ENCODE data around the gene BUB3. TPM values are rescaled to one million over a fixed set of nuclear protein-coding genes. Genes with fewer than 3 reads are reported as not detected.
"Not testable (repeated sequence)": the region's sequence is repeated elsewhere in the genome, so short reads cannot be mapped to it uniquely, and the experiment has no call there.

The BUB3 gene
- total RNA-seq, 1 experiment from 2014 or later: 234 TPM

DNA sequence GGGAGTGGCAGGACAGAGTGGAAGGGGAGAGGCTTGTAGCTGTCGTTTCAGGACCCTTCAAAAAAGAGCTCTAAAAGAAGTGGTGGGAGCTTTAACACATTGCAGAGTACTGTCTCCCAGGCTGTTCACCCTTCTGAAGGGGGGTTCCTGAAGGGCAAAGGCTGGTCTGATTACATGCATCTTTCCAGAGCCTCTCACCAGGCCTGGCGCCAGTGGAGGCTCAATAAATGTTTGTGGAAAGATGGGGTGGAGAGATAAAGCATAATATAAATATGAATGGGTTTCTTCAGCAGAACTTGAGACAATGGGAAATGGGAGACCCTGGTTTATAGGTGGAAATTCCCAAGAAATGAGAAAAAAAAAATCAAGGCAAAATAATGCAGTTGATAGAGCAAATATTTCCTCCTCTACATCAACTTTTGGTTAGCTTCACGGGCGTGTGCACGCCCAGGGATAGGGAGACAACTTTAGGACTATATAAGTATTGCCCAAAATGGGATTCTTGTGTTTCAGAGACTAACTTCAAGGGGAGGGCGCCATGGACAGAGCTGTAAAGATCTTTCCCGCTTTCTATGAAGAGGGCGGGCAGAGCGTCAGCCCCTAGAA is 613 bp upstream of the BUB3 start:
- no peak for DNase-seq (ENCODE audit: low read depth)

DNA sequence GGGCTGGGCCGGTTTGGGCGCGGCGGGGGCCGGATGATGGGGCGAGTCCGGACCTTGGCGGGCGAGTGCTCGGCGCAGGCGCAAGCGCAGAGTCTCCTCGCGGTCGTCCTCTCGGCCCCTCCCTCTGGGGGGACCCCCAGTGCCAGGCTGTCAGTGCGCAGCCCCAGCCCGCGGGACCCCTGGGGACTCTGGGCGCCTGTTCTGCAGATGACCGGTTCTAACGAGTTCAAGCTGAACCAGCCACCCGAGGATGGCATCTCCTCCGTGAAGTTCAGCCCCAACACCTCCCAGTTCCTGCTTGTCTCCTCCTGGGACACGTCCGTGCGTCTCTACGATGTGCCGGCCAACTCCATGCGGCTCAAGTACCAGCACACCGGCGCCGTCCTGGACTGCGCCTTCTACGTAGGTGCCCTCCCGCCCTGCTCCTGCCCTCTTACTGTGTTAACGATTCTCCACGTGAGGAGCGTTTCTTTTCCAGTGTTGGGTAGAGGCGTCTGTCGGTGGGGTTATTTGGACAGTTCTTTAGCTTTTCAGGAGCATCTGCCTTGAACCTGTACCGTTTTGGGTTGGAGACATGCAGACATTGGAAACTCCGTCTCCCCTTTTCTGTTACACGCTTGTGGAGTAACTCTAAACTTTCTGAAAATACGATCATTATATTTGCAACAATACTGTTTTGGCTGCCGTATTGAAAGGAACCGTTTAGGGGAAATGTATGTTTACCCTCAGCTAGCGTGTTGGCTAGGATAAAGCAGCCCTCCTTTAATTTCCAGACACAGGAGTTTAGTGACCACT is 706 bp downstream of the BUB3 start:
- DNase-seq (ENCODE audit: low read depth): peak; percentile 45

DNA sequence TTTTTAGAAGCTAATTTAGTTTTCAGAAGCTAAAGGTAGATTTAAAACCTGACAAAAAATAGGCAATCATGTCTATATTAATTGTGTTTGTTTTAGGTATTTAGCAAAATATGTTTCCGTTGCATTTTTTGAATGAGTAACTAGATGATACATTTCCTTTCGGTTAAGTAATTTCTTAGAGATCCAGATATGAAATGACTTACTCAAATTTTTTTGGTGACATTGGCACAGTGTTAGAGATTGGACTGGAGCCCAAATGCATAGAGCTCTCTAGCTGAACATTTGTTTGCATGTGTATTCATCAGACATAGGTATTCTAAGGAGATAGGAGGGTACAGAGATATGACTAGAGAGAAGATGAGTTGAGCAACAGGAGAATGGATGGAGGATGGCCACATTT is 1.9 kb downstream of the BUB3 start:
- no peak for DNase-seq (ENCODE audit: low read depth)

DNA sequence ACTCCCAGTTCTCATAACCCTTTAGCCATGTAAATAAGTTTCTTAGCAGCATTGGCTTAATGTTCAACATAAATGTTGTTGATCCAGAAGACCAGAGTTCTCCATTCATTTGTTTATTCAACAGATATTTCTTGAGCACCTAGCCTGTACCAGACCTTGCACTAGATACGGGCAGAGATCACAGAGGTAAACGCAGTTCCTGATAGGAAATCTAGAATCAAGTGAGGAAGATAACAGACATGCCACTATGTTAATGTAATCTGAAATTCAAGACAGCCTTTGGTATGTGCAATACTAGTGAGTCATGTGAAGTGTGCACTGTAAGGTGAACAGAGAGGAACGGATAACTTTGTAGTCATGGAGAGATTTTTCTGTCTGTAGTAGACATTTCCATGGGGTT is 3.0 kb downstream of the BUB3 start:
- peak; percentile 34 for DNase-seq (ENCODE audit: low read depth)

DNA sequence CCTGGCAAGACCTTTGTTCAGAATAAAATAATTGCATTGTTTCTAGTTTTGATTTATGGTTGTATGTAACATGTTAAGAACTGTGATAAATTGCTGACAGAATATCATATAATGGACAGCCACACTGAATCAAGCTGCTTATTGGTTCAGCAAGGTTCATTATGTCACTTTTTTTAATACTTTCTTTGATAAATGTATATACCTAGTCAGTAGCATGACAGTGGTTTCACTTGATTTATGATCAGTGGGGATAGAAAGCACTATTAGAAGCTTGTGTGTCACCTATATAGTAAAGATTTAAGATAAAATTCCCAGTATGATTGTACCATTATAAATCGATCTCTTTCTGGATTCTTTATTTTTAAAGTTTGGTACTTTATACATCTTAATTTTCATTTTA is 4.5 kb downstream of the BUB3 start:
- DNase-seq (ENCODE audit: low read depth): no peak

DNA sequence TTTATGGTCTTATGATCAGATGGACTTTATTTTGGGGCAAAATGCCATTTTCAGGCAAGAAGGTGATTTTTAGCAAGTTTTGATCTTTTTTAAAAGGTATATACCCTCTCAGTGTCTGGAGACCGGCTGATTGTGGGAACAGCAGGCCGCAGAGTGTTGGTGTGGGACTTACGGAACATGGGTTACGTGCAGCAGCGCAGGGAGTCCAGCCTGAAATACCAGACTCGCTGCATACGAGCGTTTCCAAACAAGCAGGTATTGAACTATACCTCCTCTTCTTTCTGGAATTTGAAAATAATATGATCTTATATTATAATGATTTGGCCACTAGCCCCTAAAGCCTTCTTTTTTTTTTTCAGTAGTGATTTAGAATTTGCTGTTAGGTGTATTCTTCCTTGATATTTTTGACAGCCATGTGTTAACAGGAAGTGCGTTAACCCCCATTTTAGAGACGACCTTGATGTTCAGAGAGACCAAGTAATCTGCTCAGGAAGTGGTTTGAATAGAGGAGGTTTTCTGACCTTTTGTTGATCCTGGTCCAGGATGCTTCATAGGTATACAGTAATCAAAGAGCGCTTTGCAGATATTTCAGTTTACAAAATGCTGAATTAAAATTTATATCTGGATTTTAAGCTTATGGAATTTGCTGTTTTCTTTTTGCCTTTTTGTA is 6.2 kb downstream of the BUB3 start:
- DNase-seq (ENCODE audit: low read depth): no peak

DNA sequence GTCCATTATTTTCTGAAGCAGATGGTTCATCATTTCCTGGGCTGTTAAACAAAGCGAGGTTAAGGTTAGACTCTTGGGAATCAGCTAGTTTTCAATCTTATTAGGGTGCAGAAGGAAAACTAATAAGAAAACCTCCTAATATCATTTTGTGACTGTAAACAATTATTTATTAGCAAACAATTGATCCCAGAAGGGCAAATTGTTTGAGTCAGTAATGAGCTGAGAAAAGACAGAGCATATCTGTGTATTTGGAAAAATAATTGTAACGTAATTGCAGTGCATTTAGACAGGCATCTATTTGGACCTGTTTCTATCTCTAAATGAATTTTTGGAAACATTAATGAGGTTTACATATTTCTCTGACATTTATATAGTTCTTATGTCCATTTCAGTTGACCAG is 10.1 kb downstream of the BUB3 start:
- no peak for DNase-seq (ENCODE audit: low read depth)

DNA sequence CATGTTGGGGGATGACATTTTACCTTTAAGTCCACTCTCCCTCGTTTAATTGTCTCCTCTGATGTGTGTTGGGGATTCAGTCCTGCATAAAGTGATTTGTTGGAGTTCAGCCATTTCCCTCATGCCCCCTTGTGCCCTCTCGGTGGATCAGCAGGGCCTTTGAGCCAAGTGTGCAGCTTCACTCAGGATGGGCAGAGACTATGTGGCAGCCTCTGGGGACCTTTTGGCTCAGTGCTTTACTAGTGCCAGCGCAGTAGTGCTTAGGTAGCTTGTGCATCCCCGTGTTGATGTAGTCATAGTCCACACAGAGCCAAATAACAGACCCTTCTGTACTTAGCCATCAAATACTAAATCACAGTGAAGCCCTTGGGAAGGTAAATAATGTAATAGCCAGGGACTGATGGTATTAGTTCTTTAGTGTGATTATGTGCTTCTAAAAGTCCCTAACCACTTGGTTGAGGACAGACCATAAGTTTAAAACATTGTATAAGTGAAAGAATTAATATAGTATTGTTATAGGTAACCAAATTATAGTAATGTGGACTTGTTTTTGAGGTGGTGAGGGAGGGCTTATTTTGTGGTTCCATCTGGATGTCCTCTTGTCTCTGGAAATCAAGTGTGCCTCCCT is 11.4 kb downstream of the BUB3 start:
- DNase-seq (ENCODE audit: low read depth): no peak

DNA sequence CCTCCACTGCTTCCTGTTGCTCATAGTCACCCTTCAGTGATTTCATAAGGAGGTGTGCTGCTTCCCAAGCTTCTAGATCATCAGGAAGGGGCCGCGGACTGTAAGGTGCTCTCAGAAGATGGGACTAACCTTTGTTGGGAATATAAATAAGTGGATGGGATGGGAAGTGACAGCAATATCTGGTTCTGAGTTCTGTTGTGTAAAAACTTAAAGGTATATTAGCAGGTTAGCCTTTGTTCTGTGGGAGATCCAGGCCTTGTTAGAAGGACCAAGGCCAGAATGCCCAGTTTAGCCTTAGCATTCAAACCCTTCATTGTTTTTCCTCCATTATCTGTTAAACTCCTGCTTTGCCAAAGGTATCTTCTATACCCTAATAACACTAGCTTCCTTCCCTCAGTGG is 12.4 kb downstream of the BUB3 start:
- no peak for DNase-seq (ENCODE audit: low read depth)

DNA sequence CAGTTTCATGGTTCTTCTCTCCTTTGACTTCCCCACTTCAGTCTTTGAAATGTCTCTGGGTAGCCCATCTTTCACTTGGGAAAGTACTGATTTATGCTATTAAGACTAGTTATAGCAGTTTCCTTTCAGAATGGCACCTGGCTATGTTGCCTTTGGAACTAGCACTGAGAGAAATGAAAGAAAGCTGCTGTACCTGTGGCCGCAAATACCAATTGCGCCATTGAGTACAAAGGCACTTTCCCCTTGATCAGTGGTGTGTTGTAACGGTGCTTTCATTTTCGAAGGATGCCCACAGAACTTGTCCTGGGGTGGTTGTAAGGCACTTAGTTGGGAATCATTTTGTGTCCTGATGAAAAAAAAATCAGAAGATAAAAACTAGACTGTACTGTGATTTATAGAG is 16.8 kb downstream of the BUB3 start:
- DNase-seq (ENCODE audit: low read depth): no peak

DNA sequence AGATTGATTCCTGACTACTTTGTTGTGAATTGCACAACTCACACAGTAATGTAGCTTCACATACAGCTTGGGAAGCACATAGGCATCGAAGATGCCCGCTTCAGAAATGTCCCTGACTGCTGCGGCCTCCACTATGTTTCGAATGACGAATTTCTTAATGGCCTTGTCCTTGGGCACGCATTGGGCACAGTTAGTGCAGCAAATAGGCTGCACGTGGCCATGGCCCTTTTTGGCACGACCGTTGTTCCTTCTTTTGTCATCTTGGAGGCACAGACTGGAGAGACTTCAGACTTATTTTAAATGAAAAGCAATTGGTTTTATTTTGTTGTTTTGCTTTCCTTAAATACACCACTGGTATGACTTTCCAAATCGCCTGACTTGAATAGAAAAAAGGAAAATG is 17.4 kb downstream of the BUB3 start:
- not testable (repeated sequence) for DNase-seq (ENCODE audit: low read depth)

DNA sequence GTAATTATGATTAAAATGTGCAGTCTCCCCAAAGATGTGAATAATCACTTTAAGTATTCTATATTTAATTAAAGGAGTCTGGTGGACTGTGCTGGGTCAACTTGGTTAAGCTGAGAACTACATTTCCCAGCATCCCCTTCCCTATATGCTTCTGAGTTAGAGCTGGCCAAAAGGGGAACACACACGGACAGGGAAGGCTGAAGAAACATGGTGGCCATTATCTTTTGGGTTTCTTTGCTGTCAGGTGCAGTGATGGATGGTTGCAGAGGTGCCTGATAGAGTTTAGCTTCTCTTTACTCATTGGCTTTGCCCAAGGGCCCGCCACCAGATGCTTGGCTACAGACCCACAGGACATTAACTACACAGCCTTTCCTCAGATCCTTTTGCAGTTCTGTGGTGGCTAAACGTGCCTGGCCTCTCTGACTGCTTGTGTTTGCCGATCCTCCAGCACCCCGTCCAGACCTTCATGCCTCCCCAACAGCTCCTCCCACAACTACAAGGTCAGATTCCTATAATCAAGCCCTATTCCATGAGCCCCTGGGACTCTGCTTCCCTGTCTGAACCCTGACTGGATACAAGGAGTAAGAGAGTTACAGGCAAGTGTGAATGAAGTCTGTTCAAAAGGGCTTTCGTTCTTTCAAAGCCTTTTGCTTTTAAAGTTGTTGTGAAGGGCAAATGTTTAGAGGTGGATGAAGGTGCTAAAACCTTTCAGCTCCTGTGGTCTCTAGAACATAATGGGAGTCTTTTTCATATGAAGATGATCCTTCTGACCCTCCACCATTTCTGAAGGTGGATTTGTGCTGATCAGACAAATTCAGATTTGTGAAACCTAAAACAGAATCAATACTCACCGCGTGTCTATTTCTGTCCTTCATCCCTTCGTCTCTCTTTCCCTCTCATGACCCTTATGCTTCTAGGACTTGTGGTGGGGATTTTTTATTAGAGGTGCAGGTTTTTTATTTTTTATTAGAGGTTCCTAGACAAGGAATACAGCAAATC is 21.5 kb downstream of the BUB3 start:
- DNase-seq (ENCODE audit: low read depth): no peak

DNA sequence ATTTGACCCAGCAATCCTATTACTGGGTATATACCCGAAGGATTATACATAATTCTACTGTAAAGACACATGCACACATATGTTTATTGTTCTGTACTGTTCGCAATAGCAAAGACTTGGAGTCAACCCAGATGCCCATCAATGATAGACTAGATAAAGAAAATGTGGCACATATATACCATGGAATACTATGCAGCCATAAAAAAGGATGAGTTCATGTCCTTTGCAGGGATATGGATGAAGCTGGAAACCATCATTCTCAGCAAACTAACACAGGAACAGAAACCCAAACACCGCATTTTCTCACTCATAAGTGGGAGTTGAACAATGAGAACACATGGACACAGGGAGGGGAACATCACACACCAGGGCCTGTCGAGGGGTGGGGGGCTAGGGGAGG is 24.2 kb downstream of the BUB3 start:
- not testable (repeated sequence) for DNase-seq (ENCODE audit: low read depth)

DNA sequence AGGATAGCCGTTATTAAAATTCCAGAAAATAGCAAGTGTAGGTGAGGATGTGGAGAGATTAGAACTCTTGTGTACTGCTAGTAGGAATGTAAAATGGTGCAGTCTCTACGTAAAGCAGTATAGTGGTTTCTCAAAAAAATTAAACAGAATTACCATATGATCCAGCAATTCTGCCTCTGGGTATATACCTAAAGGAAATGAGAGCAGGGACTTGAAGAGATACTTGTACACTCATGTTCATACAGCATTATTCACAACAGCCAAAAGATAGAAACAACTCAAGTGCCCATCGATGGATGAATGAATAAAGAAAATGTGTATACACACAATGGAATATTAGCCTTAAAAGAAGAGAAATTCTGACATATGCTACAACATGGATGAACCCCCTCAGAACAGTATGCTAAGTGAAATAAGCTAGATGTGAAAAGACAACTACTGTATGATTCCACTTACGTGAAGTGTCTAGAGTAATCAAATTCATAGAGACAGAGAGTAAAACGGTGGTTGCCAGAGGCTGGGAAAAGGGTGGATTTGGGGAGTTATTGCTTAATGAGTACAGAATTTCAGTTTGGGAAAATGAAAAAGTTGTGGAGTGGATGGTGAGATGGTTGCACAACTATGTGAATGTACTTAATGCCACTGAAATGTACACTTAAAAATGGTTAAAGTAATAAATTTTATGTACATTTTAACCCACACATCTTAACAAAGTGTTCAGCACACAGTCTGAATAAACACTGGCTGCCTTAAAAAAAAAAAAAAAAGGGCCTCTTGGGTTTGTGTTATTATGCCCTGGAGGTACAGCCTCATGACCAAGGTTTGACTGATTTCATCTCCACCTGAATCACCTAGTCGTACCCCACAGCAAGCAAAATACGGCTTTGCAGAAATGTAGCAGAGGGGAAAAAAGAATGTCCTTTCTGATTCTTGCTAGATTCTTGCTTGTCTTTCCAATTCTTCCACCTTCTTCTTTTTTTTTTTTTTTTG is 26.2 kb downstream of the BUB3 start:
- DNase-seq (ENCODE audit: low read depth): no peak

DNA sequence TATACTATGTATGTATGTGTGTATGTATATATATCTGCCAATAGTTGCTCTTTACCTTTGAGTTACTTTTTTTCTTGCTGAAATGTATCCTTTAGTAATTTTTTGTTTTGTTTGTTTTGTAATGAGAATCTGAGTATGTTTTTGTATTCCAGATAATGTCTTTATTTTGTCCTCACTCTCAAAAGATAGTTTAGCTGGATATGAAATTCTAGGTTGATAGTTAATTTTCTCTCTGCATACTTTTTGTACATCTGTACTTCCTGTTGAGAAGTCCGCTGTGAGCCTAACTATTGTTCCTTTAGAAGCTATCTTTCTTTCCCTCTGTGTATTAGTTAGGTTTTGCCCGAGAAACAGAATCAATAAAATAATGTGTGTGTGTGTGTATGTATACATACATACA is 29.5 kb downstream of the BUB3 start:
- DNase-seq (ENCODE audit: low read depth): no peak

DNA sequence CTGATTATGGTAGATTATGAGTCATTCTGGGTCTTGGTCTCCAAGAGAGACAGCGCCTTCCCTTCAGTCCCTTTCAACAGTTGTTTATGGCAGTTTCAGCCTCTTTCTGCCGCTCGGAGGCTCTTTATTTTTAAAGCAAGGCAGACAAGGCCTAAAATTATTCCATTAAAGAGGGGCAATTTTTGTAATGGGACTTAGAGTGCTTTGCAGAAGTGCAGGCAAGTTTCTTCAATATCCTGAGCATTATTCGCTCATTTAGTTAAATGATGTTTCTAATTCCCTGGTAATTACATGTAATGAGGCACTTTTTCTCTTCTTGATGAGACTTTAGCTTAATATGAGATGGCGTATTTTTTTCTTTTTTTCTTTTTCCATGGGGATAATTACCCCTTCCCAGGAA is 33.6 kb downstream of the BUB3 start:
- no peak for DNase-seq (ENCODE audit: low read depth)

DNA sequence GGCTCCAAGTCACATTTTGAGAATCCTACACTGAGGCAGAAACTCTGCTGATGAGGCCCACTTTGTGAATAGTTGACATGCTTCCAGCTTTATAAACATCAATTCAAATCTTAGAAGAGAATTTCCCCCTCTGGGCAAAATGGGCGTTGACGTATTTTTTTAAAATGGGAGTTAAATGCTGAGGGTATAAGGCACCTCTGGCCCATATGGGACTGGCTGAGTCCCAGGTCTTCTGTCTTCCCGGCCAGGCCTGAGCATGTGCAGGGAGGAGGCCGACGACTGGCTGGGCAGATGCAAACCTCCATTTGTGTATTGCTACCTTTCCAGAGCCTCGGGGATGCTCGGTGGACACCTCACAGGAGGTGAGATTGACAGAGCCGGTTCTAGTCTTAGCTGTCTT is 37.7 kb downstream of the BUB3 start:
- DNase-seq (ENCODE audit: low read depth): no peak

DNA sequence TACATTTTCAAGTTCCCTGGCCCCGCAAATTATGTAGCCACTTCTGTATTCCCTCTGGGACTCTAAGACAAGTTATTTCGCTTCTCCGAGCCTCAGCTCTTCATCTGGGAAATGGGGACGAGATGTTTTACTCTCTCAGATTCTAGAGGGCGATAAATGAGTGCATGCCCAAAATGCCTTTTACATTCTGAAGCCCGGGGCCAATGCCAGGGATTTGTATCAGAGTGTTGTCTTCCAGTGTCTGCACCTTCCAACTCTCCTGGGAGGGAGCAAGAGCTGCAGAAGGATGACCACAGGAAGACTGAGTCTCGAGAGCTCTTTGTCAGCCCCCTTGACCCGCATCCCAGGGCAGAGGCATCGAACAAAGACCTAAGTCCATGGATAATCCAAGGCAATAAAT is 39.9 kb downstream of the BUB3 start:
- DNase-seq (ENCODE audit: low read depth): no peak

DNA sequence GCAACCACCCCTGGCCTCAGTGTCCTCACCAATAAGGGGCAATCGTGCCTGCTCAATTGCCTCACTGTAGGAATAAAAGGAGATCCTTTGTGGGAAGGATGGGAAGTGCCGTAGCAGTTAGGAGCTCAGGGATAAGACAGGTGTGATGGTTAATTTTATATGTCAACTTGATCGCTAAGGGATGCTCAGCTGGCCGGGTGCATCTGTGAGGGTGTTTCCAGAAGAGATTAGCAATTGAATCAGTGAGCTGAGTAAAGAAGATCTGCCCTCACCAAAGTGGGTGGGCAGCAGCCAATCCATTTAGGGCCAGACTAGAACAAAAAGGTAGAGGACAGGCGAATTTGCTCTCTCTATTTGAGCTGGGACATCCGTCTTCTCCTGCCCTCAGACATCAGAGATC is 46.3 kb downstream of the BUB3 start:
- no peak for DNase-seq (ENCODE audit: low read depth)

DNA sequence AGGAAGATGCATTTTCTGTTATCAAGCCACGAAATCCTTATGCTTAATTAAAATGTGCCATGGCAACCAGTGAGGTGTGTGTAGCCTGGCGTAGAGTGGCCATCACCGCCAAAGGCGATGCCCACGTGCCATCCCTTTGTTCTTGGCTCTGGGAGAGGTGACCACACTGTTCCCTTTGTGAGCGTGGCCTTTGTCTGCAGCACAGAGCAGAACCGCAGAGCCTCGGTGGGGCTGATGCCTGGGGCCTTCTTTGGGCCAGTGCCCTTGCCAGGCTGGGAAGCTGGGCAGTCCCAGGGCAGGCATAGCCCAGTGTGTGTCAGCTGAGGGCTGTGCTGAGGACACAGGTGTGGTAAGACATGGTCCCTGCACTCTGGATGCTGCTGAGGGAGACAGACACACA is 48.3 kb downstream of the BUB3 start:
- DNase-seq (ENCODE audit: low read depth): no peak

Data from RPMI7951 (cell line).